Neural cell (in vitro differentiated cells): ENCODE measurements around the gene HDAC4. TPM values are rescaled to one million over a fixed set of nuclear protein-coding genes. Genes with fewer than 3 reads are reported as not detected.

Source experiments
- H2AFZ ChIP-seq: fragments of 200-600, 300-800 bp; sonication (generic), shearing (Covaris generic); 2 replicates; pipeline ENCODE4 v1.6.0; 2014; ENCODE audit warnings: low read depth, mild to moderate bottlenecking, antibody characterized with exemption, low read length, moderate library complexity
- H3F3A ChIP-seq: fragments of 200-600 bp; shearing (Covaris generic); 2 replicates; pipeline ENCODE4 v1.6.1; 2016; ENCODE audit warnings: mild to moderate bottlenecking, moderate library complexity, mixed read lengths, antibody characterized with exemption, low read length; ENCODE audit not compliant: insufficient read depth, poor library complexity, severe bottlenecking
- H3K27ac ChIP-seq: fragments of 200-600, 300-800 bp; sonication (generic), shearing (Covaris generic); 2 replicates; pipeline ENCODE4 v1.5.1; 2014; ENCODE audit warnings: mild to moderate bottlenecking, low read length, moderate library complexity
- H3K27me3 ChIP-seq: fragments of 300-800, 200-600 bp; sonication (generic), shearing (Covaris generic); 2 replicates; pipeline ENCODE4 v1.6.0; 2014; ENCODE audit warnings: mild to moderate bottlenecking, low read depth, low read length, moderate library complexity; ENCODE audit not compliant: insufficient read depth
- H3K36me3 ChIP-seq: fragments of 300-800, 200-600 bp; sonication (generic), shearing (Covaris generic); 2 replicates; pipeline ENCODE4 v1.5.1; 2014; ENCODE audit warnings: mild to moderate bottlenecking, antibody characterized with exemption, low read length, moderate library complexity; ENCODE audit not compliant: insufficient read depth
- H3K4me2 ChIP-seq: fragments of 300-800, 200-600 bp; sonication (generic), shearing (Covaris generic); 2 replicates; pipeline ENCODE4 v1.6.0; 2014; ENCODE audit warnings: mild to moderate bottlenecking, low read length
- H3K4me3 ChIP-seq: fragments of 300-800, 200-600 bp; sonication (generic), shearing (Covaris generic); 2 replicates; pipeline ENCODE4 v1.5.1; 2014; ENCODE audit warnings: mild to moderate bottlenecking, low read length, moderate library complexity
- H3K79me2 ChIP-seq: fragments of 200-600 bp; shearing (Covaris generic); replicated peaks from 2 replicates; pipeline ENCODE4 v1.6.0; 2014; ENCODE audit warnings: mild to moderate bottlenecking, low read length, moderate library complexity; ENCODE audit not compliant: insufficient read depth
- H3K9ac ChIP-seq: fragments of 300-800, 200-600 bp; sonication (generic), shearing (Covaris generic); 2 replicates; pipeline ENCODE4 v1.6.1; 2016; ENCODE audit warnings: mild to moderate bottlenecking, low read length, mixed read lengths
- H3K9me2 ChIP-seq: fragments of 200-600 bp; shearing (Covaris generic); 2 replicates; pipeline ENCODE4 v1.6.1; 2016; ENCODE audit warnings: mild to moderate bottlenecking, low read length, mixed read lengths; ENCODE audit not compliant: insufficient read depth
- H3K9me3 ChIP-seq: fragments of 200-600, 300-800 bp; sonication (generic), shearing (Covaris generic); 2 replicates; pipeline ENCODE4 v1.6.1; 2016; ENCODE audit warnings: mild to moderate bottlenecking, mixed run types, low read length, moderate library complexity, mixed read lengths
- H4K20me1 ChIP-seq: fragments of 200-600 bp; shearing (Covaris generic); 2 replicates; pipeline ENCODE4 v1.6.1; 2016; ENCODE audit warnings: mild to moderate bottlenecking, mixed run types; ENCODE audit not compliant: insufficient read depth
- EP300 ChIP-seq: fragments of 450-650 bp; conservative IDR thresholded peaks from 2 replicates; pipeline ENCODE4 v1.6.1; 2014; ENCODE audit warnings: antibody characterized with exemption, mild to moderate bottlenecking, moderate library complexity; ENCODE audit not compliant: poor library complexity, severe bottlenecking
- EZH2 ChIP-seq: fragments of 200-600, 300-800 bp; shearing (Covaris generic), sonication (generic); IDR thresholded peaks from 2 replicates; pipeline ENCODE4 v1.6.1; 2014; ENCODE audit warnings: antibody characterized with exemption, low read length, borderline replicate concordance, mild to moderate bottlenecking; ENCODE audit not compliant: insufficient read depth, poor library complexity, severe bottlenecking
- MXI1 ChIP-seq: fragments of 450-650 bp; conservative IDR thresholded peaks from 2 replicates; pipeline ENCODE4 v1.6.1; 2014; ENCODE audit warnings: antibody characterized with exemption, mild to moderate bottlenecking; ENCODE audit not compliant: poor library complexity, severe bottlenecking
- POLR2AphosphoS5 ChIP-seq: IDR thresholded peaks from 2 replicates; pipeline ENCODE4 v1.6.1; 2012
- RAD21 ChIP-seq: fragments of 450-650 bp; conservative IDR thresholded peaks from 2 replicates; pipeline ENCODE4 v1.6.1; 2014; ENCODE audit warnings: antibody characterized with exemption, mild to moderate bottlenecking, moderate library complexity
- SMC3 ChIP-seq: fragments of 450-650 bp; conservative IDR thresholded peaks from 2 replicates; pipeline ENCODE4 v1.6.1; 2014; ENCODE audit warnings: antibody characterized with exemption, mild to moderate bottlenecking, moderate library complexity; ENCODE audit not compliant: poor library complexity
- TAF1 ChIP-seq: IDR thresholded peaks from 2 replicates; pipeline ENCODE4 v1.6.1; 2012; ENCODE audit warnings: low read depth
- polyA plus RNA-seq: library from polyadenylated mRNA; depleted of rRNA; stranded (reverse); fragments of >200 nt; gene quantifications from 2 replicates; pipeline ENCODE4 v1.2.3, GENCODE V29; 2014
- TF ChIP-seq, protein P1 (sequence below): fragments of 450-650 bp; IDR thresholded peaks from 2 replicates; pipeline ENCODE4 v1.5.1; 2014; ENCODE audit warnings: antibody characterized with exemption, mild to moderate bottlenecking, moderate library complexity; ENCODE audit not compliant: poor library complexity, severe bottlenecking
- TF ChIP-seq, protein P2 (sequence below): IDR thresholded peaks from 2 replicates; pipeline ENCODE4 v1.6.1; 2012; ENCODE audit warnings: borderline replicate concordance

HDAC4 gene
- polyA plus RNA-seq, 1 donor from 2014 or later: 3.4 TPM

DNA sequence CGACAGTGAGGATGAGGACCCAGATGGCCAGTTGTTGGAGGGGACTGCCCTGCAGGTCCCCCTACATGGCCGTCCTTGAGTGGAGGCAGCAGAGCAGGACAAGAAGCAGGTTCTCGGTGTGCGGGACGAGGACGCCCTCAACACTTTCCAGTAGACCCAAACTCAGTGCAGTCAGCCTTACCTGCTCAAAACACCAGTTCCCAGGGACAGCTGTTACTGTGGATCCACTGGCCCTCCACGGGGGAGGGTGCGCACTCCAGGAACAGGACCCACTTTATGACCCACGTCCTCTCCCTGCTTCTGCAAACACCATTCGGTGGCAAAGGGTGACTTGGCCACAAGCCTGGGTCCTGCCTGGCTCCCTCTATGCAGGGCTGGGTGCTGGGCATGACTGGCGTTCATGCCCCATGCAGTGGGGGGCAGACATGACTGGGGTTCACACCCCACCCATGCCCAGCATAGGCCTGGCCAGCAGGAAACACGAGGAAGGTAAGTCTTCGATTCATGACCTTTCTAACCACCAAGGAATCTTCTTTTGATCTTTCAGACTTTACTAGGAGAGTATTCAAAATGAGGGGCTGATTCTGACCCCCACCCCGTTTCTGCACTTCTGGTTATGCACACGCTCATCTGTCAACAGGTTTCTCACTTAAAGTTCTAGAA is 233.7 kb downstream of the HDAC4 start:
- Histone ChIP-seq H2AFZ (no peak overlapping the region), H3K27ac (no peak overlapping the region), H3K79me2 (no peaks in the 10 kb centered on the region), H4K20me1 (no peaks in the 10 kb centered on the region), H3K4me2 (no peak overlapping the region), H3K9me3 (peaks cover 11% of the 10 kb centered on the region), H3K36me3 (no peaks in the 10 kb centered on the region), H3F3A (no peaks in the 10 kb centered on the region), H3K27me3 (no peaks in the 10 kb centered on the region), H3K4me3 (no peak overlapping the region), H3K9ac (no peak overlapping the region), H3K9me2 (no peaks in the 10 kb centered on the region)
- TF ChIP-seq RAD21: no peak
- TF ChIP-seq, protein P1, sequence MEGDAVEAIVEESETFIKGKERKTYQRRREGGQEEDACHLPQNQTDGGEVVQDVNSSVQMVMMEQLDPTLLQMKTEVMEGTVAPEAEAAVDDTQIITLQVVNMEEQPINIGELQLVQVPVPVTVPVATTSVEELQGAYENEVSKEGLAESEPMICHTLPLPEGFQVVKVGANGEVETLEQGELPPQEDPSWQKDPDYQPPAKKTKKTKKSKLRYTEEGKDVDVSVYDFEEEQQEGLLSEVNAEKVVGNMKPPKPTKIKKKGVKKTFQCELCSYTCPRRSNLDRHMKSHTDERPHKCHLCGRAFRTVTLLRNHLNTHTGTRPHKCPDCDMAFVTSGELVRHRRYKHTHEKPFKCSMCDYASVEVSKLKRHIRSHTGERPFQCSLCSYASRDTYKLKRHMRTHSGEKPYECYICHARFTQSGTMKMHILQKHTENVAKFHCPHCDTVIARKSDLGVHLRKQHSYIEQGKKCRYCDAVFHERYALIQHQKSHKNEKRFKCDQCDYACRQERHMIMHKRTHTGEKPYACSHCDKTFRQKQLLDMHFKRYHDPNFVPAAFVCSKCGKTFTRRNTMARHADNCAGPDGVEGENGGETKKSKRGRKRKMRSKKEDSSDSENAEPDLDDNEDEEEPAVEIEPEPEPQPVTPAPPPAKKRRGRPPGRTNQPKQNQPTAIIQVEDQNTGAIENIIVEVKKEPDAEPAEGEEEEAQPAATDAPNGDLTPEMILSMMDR: no peak
- no peak for TF ChIP-seq TAF1
- TF ChIP-seq MXI1: no peak
- TF ChIP-seq EP300: no peak
- TF ChIP-seq, protein P2, sequence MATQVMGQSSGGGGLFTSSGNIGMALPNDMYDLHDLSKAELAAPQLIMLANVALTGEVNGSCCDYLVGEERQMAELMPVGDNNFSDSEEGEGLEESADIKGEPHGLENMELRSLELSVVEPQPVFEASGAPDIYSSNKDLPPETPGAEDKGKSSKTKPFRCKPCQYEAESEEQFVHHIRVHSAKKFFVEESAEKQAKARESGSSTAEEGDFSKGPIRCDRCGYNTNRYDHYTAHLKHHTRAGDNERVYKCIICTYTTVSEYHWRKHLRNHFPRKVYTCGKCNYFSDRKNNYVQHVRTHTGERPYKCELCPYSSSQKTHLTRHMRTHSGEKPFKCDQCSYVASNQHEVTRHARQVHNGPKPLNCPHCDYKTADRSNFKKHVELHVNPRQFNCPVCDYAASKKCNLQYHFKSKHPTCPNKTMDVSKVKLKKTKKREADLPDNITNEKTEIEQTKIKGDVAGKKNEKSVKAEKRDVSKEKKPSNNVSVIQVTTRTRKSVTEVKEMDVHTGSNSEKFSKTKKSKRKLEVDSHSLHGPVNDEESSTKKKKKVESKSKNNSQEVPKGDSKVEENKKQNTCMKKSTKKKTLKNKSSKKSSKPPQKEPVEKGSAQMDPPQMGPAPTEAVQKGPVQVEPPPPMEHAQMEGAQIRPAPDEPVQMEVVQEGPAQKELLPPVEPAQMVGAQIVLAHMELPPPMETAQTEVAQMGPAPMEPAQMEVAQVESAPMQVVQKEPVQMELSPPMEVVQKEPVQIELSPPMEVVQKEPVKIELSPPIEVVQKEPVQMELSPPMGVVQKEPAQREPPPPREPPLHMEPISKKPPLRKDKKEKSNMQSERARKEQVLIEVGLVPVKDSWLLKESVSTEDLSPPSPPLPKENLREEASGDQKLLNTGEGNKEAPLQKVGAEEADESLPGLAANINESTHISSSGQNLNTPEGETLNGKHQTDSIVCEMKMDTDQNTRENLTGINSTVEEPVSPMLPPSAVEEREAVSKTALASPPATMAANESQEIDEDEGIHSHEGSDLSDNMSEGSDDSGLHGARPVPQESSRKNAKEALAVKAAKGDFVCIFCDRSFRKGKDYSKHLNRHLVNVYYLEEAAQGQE: no peak
- TF ChIP-seq SMC3: no peak
- TF ChIP-seq EZH2: no peak
- TF ChIP-seq POLR2AphosphoS5: no peak

DNA sequence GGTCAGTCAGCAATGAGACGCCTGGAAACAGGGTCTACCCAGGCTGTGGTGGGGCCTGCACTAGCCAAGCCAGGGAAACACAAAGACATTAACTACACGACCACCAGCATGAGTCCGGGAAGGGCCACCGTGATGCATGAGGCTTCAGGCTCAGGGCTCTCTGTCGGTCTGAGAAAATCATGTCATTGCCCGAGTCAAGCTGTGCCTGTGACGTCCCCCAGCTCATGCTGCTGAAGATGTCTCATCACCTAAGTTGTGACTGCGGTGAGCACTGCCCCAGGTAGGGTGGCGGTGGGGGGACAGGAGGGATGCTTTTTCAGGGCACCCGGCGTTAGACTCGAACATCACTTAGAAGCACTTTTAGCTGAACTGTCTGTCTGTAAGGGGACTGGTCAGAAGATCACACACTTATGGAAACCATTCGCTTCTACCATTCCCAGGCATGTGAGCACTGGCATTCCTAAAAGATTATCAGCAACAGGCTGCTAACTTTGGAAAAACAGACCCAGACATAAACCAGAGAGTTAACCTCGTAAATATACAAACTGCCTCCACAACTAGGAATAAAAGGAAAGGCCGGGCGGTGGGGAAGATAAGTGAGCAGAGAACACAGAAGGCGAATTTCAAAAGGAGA is 234.5 kb downstream of the HDAC4 start:
- H3K9me3 ChIP-seq: peaks cover 11% of the 10 kb centered on the region
- no peaks in the 10 kb centered on the region for H3F3A ChIP-seq
- no peak overlapping the region for H3K27ac ChIP-seq
- H2AFZ ChIP-seq: no peak overlapping the region
- no peaks in the 10 kb centered on the region for H3K27me3 ChIP-seq
- no peaks in the 10 kb centered on the region for H4K20me1 ChIP-seq
- no peak for TF ChIP-seq EP300
- no peak for TF ChIP-seq RAD21
- TF ChIP-seq, protein P1: no peak
- TF ChIP-seq, protein P2: no peak
- no peak for TF ChIP-seq POLR2AphosphoS5
- no peak for TF ChIP-seq SMC3
- TF ChIP-seq MXI1: no peak
- TF ChIP-seq EZH2: no peak
- TF ChIP-seq TAF1: no peak
- H3K36me3 ChIP-seq: no peaks in the 10 kb centered on the region
- H3K4me3 ChIP-seq: no peak overlapping the region
- H3K79me2 ChIP-seq: no peaks in the 10 kb centered on the region
- H3K9me2 ChIP-seq: no peaks in the 10 kb centered on the region
- H3K9ac ChIP-seq: no peak overlapping the region
- H3K4me2 ChIP-seq: no peak overlapping the region
